H1 (cell line): ENCODE data around the gene AKIRIN1. TPM values are rescaled to one million over a fixed set of nuclear protein-coding genes. Genes with fewer than 3 reads are reported as not detected.

Experiments used
- CBX5 ChIP-seq: fragments of 300-800, 300-1000 bp; sonication (generic); IDR thresholded peaks from 2 replicates; pipeline ENCODE4 v1.7.1; 2016; ENCODE audit warnings: antibody characterized with exemption, low read length, low read depth
- GTF2F1 ChIP-seq: IDR thresholded peaks from 2 replicates; pipeline ENCODE4 v1.6.1; 2012; ENCODE audit warnings: low read depth, low read length, improper control_type of control experiment, borderline replicate concordance
- RBBP5 ChIP-seq: IDR thresholded peaks from 2 replicates; pipeline ENCODE4 v1.7.1; 2012; ENCODE audit warnings: low read depth, mild to moderate bottlenecking, inconsistent platforms, low read length, moderate library complexity, borderline replicate concordance
- polyA plus RNA-seq, 7 experiments: library from polyadenylated mRNA; depleted of rRNA in 3 of 7; stranded (reverse) in 5 of 7; unstranded in 2 of 7; fragments of >200 nt in 5 of 7; fragments of 200-250 nt in 2 of 7; gene quantifications; 1 replicate in 5 of 7; 2 replicates in 1 of 7; 4 replicates in 1 of 7; pipeline versions ENCODE4 v1.2.1 to v1.2.3, GENCODE V29; 2011 to 2013; ENCODE audit warnings: missing spikeins in 2 of 7, mixed read lengths in 2 of 7
- total RNA-seq: library from RNA; stranded (reverse); fragmentation: NEBNext Ultra II Directional; extraction: Animal tissue kit (Norgen Biotek cat#: 25700); gene quantifications from 2 replicates; pipeline ENCODE4 v1.2.1, GENCODE V29; 2021

AKIRIN1 gene
- total and polyA plus RNA-seq, 2 of the 8 experiments (the other 6 are each of a cell fraction or from before 2014, with no cell fraction given), result 148 to 236 TPM

GRCh38 chr1:39001516-39002421 is 10.7 kb downstream of the AKIRIN1 start (continued):
- TF ChIP-seq GTF2F1 (no peak), RBBP5 (no peak), CBX5 (no peak)
